Mesothelial cell of epicardium (in vitro differentiated cells): ENCODE data around the gene SFXN1. TPM values are rescaled to one million over a fixed set of nuclear protein-coding genes. Genes with fewer than 3 reads are reported as not detected.

ENCODE experiments used
- DNase-seq, 2 experiments: peaks; one replicate each; pipeline ENCODE4 v3.0.0; 2021; ENCODE audit warnings: low spot score in 2 of 2; ENCODE audit not compliant: unreplicated experiment in 2 of 2
- H3K27ac Mint-ChIP-seq: 2 replicates; pipeline ENCODE4 v1.8.0; 2021; ENCODE audit warnings: mixed read lengths
- H3K27me3 Mint-ChIP-seq: 2 replicates; pipeline ENCODE4 v1.8.0; 2021; ENCODE audit warnings: low read depth, mixed read lengths
- H3K36me3 Mint-ChIP-seq: 2 replicates; pipeline ENCODE4 v1.8.0; 2021; ENCODE audit warnings: mixed read lengths
- H3K4me1 Mint-ChIP-seq: 2 replicates; pipeline ENCODE4 v1.8.0; 2021; ENCODE audit warnings: mixed read lengths
- H3K4me3 Mint-ChIP-seq: 2 replicates; pipeline ENCODE4 v1.8.0; 2021; ENCODE audit warnings: mild to moderate bottlenecking, moderate library complexity, mixed read lengths
- H3K9me3 Mint-ChIP-seq: 2 replicates; pipeline ENCODE4 v1.8.0; 2021; ENCODE audit warnings: mixed read lengths
- CTCF ChIP-seq: fragments of 200-600 bp; sonication (generic); IDR thresholded peaks from one replicate; pipeline ENCODE4 v1.5.0; 2021; ENCODE audit warnings: antibody characterized with exemption; ENCODE audit not compliant: unreplicated experiment
- total RNA-seq: library from RNA; stranded (reverse); gene quantifications from 3 replicates; pipeline ENCODE4 v1.2.1, GENCODE V29; 2021

SFXN1 gene
- total RNA-seq, 1 donor from 2014 or later: 94.3 TPM

GRCh38 chr5:175561085-175561484, 82.7 kb downstream of the SFXN1 start:
- H3K4me3 Mint-ChIP-seq: no peak overlapping the region
- H3K9me3 Mint-ChIP-seq: no peaks in the 10 kb centered on the region
- peaks cover 8% of the 10 kb centered on the region for H3K4me1 Mint-ChIP-seq
- no peaks in the 10 kb centered on the region for H3K36me3 Mint-ChIP-seq
- H3K27me3 Mint-ChIP-seq: peaks cover 22% of the 10 kb centered on the region
- no peak for DNase-seq
- no peak overlapping the region for H3K27ac Mint-ChIP-seq
- TF ChIP-seq CTCF: no peak

- Mint-ChIP-seq H3K27me3 (peaks cover 23% of the 10 kb centered on the region), H3K27ac (no peak overlapping the region), H3K4me3 (no peak overlapping the region), H3K36me3 (no peaks in the 10 kb centered on the region), H3K4me1 (peaks cover 5% of the 10 kb centered on the region), H3K9me3 (no peaks in the 10 kb centered on the region)
- no peak for TF ChIP-seq CTCF
- DNase-seq: no peak
These were observed 86.4 kb downstream of the SFXN1 start for GRCh38 chr5:175564716-175565115.

- Mint-ChIP-seq H3K4me1 (no peaks in the 10 kb centered on the region), H3K27me3 (peaks cover 30% of the 10 kb centered on the region), H3K36me3 (no peaks in the 10 kb centered on the region), H3K9me3 (no peaks in the 10 kb centered on the region), H3K27ac (no peak overlapping the region), H3K4me3 (no peak overlapping the region)
- no peak for DNase-seq
- no peak for TF ChIP-seq CTCF
These were observed 88.3 kb downstream of the SFXN1 start for GRCh38 chr5:175566697-175567096.

GRCh38 chr5:175567954-175568353, 89.6 kb downstream of the SFXN1 start:
- Mint-ChIP-seq H3K27me3 (peaks cover 35% of the 10 kb centered on the region), H3K4me1 (no peaks in the 10 kb centered on the region), H3K36me3 (no peaks in the 10 kb centered on the region), H3K9me3 (peaks cover 4% of the 10 kb centered on the region), H3K4me3 (no peak overlapping the region), H3K27ac (no peak overlapping the region)
- TF ChIP-seq CTCF: no peak
- DNase-seq: no peak

- Mint-ChIP-seq H3K4me1 (no peaks in the 10 kb centered on the region), H3K27ac (no peak overlapping the region), H3K27me3 (peaks cover 45% of the 10 kb centered on the region), H3K36me3 (no peaks in the 10 kb centered on the region), H3K4me3 (no peak overlapping the region), H3K9me3 (peaks cover 9% of the 10 kb centered on the region)
- no peak for TF ChIP-seq CTCF
- DNase-seq: no peak
These were observed 91.3 kb downstream of the SFXN1 start for GRCh38 chr5:175569701-175570100.

GRCh38 chr5:175572886-175573285, 94.5 kb downstream of the SFXN1 start:
- no peaks in the 10 kb centered on the region for H3K4me1 Mint-ChIP-seq
- H3K36me3 Mint-ChIP-seq: no peaks in the 10 kb centered on the region
- no peak overlapping the region for H3K4me3 Mint-ChIP-seq
- TF ChIP-seq CTCF: no peak
- H3K9me3 Mint-ChIP-seq: peaks cover 9% of the 10 kb centered on the region
- peaks cover 39% of the 10 kb centered on the region for H3K27me3 Mint-ChIP-seq
- no peak for DNase-seq
- H3K27ac Mint-ChIP-seq: no peak overlapping the region
